Loucy (cell line): ENCODE measurements around the gene FKBP14.

Experiments
- CTCF ChIP-seq: fragments of 200-600 bp; sonication (generic); conservative IDR thresholded peaks from 2 replicates; pipeline ENCODE4 v1.5.1; 2014; ENCODE audit warnings: mild to moderate bottlenecking, antibody characterized with exemption, low read length
- EZH2phosphoT487 ChIP-seq: fragments of 200-600 bp; IDR thresholded peaks from 2 replicates; pipeline ENCODE4 v1.6.1; 2018; ENCODE audit warnings: antibody characterized with exemption, mild to moderate bottlenecking, moderate library complexity, borderline replicate concordance

GRCh38 chr7:30072735-30073134 is 46.2 kb upstream of the FKBP14 start:
- no peak for TF ChIP-seq CTCF
- TF ChIP-seq EZH2phosphoT487: no peak
